HEK293 (cell line): Measurements from ENCODE around the gene FAM13B.

Experiments
- CTCF ChIA-PET: fragments of 350-600 bp; formaldehyde crosslinking; extraction: SDS; loops from one replicate; lab custom pipeline; 2021; ENCODE audit warnings: antibody characterized with exemption; lab: Yijun Ruan, JAX
- POLR2A ChIA-PET: fragments of 300-600 bp; formaldehyde crosslinking; extraction: SDS; loops from one replicate; lab custom pipeline; 2020; ENCODE audit warnings: antibody characterized with exemption, inconsistent platforms; lab: Yijun Ruan, JAX
- H3K27ac ChIP-seq: fragments of 200-500 bp; sonication (Bioruptor generic); 2 replicates; pipeline ENCODE4 v1.5.1; 2014; ENCODE audit warnings: low read depth, low read length, control low read depth, inconsistent platforms; ENCODE audit errors: extremely low read depth
- H3K36me3 ChIP-seq, 2 experiments: fragments of 200-500 bp in 1 of 2; sonication (Bioruptor generic) in 1 of 2; 1 replicate in 1 of 2; 2 replicates in 1 of 2; pipeline ENCODE4 v1.5.1; 2014 to 2017; ENCODE audit warnings: inconsistent platforms in 2 of 2, low read length in 2 of 2; ENCODE audit not compliant: control insufficient read depth in 2 of 2, insufficient read depth in 1 of 2
- H3K4me1 ChIP-seq: fragments of 200-500 bp; sonication (Bioruptor generic); 2 replicates; pipeline ENCODE4 v1.5.1; 2014; ENCODE audit warnings: mild to moderate bottlenecking, low read length, inconsistent platforms; ENCODE audit not compliant: control insufficient read depth, insufficient read depth
- H3K4me3 ChIP-seq: 2 replicates; pipeline ENCODE4 v1.5.1; 2011; ENCODE audit warnings: low read depth, mild to moderate bottlenecking, control low read depth, low read length, moderate library complexity
- H3K9me3 ChIP-seq: fragments of 200-500 bp; sonication (Bioruptor generic); 2 replicates; pipeline ENCODE4 v1.5.1; 2014; ENCODE audit warnings: low read depth, low read length, inconsistent platforms; ENCODE audit not compliant: control insufficient read depth, insufficient read depth
- ATF2 ChIP-seq: fragments of 450-650 bp; formaldehyde crosslinking; IDR thresholded peaks from 2 replicates; pipeline ENCODE4 v1.5.1; 2016; ENCODE audit warnings: missing biosample characterization, missing genetic modification characterization, low read depth
- BCL11A ChIP-seq: fragments of 450-650 bp; formaldehyde crosslinking; IDR thresholded peaks from 2 replicates; pipeline ENCODE4 v1.5.1; 2016; ENCODE audit warnings: low read depth, missing biosample characterization, missing genetic modification characterization
- GLI4 ChIP-seq: fragments of 450-650 bp; formaldehyde crosslinking; IDR thresholded peaks from 2 replicates; pipeline ENCODE4 v1.5.1; 2016; ENCODE audit warnings: missing biosample characterization, missing genetic modification characterization
- GLIS1 ChIP-seq: fragments of 450-650 bp; formaldehyde crosslinking; IDR thresholded peaks from 2 replicates; pipeline ENCODE4 v1.5.1; 2016; ENCODE audit warnings: missing biosample characterization, missing genetic modification characterization
- TRIM28 ChIP-seq: IDR thresholded peaks from 2 replicates; pipeline ENCODE4 v1.6.1; 2011; ENCODE audit warnings: low read length, control low read depth, borderline replicate concordance
- TSHZ1 ChIP-seq: fragments of 450-650 bp; formaldehyde crosslinking; IDR thresholded peaks from 2 replicates; pipeline ENCODE4 v1.5.1; 2016; ENCODE audit warnings: missing biosample characterization, missing genetic modification characterization, borderline replicate concordance
- YY1 ChIP-seq: fragments of 450-650 bp; formaldehyde crosslinking; IDR thresholded peaks from 2 replicates; pipeline ENCODE4 v1.5.1; 2018; ENCODE audit warnings: missing biosample characterization, missing genetic modification characterization
- ZBTB21 ChIP-seq: fragments of 450-650 bp; formaldehyde crosslinking; IDR thresholded peaks from 2 replicates; pipeline ENCODE4 v1.5.1; 2017; ENCODE audit warnings: missing biosample characterization, missing genetic modification characterization
- ZNF350 ChIP-seq: fragments of 450-650 bp; formaldehyde crosslinking; IDR thresholded peaks from 2 replicates; pipeline ENCODE4 v1.5.0; 2017; ENCODE audit warnings: missing biosample characterization, mild to moderate bottlenecking, missing genetic modification characterization
- ZNF37A ChIP-seq: fragments of 450-650 bp; IDR thresholded peaks from 2 replicates; pipeline ENCODE4 v1.5.1; 2018; ENCODE audit warnings: missing biosample characterization, missing genetic modification characterization
- ZNF391 ChIP-seq: fragments of 450-650 bp; formaldehyde crosslinking; IDR thresholded peaks from 2 replicates; pipeline ENCODE4 v1.5.1; 2016; ENCODE audit warnings: low read depth, missing biosample characterization, missing genetic modification characterization, borderline replicate concordance
- ZNF449 ChIP-seq: fragments of 450-650 bp; formaldehyde crosslinking; IDR thresholded peaks from 2 replicates; pipeline ENCODE4 v1.5.1; 2017; ENCODE audit warnings: missing biosample characterization, mild to moderate bottlenecking, missing genetic modification characterization, moderate library complexity
- ZNF48 ChIP-seq: fragments of 450-650 bp; formaldehyde crosslinking; IDR thresholded peaks from 2 replicates; pipeline ENCODE4 v1.5.1; 2016; ENCODE audit warnings: missing biosample characterization, missing genetic modification characterization
- ZNF514 ChIP-seq: fragments of 450-650 bp; formaldehyde crosslinking; IDR thresholded peaks from 2 replicates; pipeline ENCODE4 v1.5.1; 2016; ENCODE audit warnings: missing biosample characterization, missing genetic modification characterization
- ZNF548 ChIP-seq: fragments of 450-650 bp; formaldehyde crosslinking; IDR thresholded peaks from 2 replicates; pipeline ENCODE4 v1.5.1; 2016; ENCODE audit warnings: missing biosample characterization, missing genetic modification characterization
- ZNF558 ChIP-seq: fragments of 450-650 bp; formaldehyde crosslinking; IDR thresholded peaks from 2 replicates; pipeline ENCODE4 v1.5.1; 2016; ENCODE audit warnings: missing biosample characterization, missing genetic modification characterization
- ZNF585B ChIP-seq: fragments of 450-650 bp; formaldehyde crosslinking; IDR thresholded peaks from 2 replicates; pipeline ENCODE4 v1.5.1; 2016; ENCODE audit warnings: missing biosample characterization, missing genetic modification characterization
- ZNF621 ChIP-seq: fragments of 450-650 bp; formaldehyde crosslinking; IDR thresholded peaks from 2 replicates; pipeline ENCODE4 v1.5.1; 2017; ENCODE audit warnings: missing biosample characterization, missing genetic modification characterization
- ZNF664 ChIP-seq: fragments of 450-650 bp; formaldehyde crosslinking; IDR thresholded peaks from 2 replicates; pipeline ENCODE4 v1.5.1; 2016; ENCODE audit warnings: missing biosample characterization, missing genetic modification characterization

The FAM13B gene

GRCh38 chr5:137957948-137958347 lies 74.9 kb downstream of the FAM13B start:
- H3K4me3 ChIP-seq: no peak overlapping the region
- no peaks in the 10 kb centered on the region for H3K9me3 ChIP-seq
- POLR2A ChIA-PET: no interaction called here
- H3K4me1 ChIP-seq: no peaks in the 10 kb centered on the region
- CTCF ChIA-PET: no interaction called here
- no peak overlapping the region for H3K27ac ChIP-seq
- TF ChIP-seq TRIM28 (no peak), ZNF585B (tag by site-specific recombination) (no peak), ATF2 (tag by site-specific recombination) (no peak), ZNF37A (tag by site-specific recombination) (no peak), BCL11A (tag by site-specific recombination) (no peak), ZNF548 (tag by site-specific recombination) (no peak), GLIS1 (tag by site-specific recombination) (no peak), ZNF48 (no peak), GLI4 (tag by site-specific recombination) (no peak), YY1 (no peak), ZNF558 (tag by site-specific recombination) (no peak), ZNF664 (no peak), ZNF621 (tag by site-specific recombination) (no peak), TSHZ1 (tag by site-specific recombination) (no peak), ZNF449 (tag by site-specific recombination) (no peak), ZNF350 (tag by site-specific recombination) (no peak), ZNF391 (tag by site-specific recombination) (no peak), ZBTB21 (tag by site-specific recombination) (no peak)
- H3K36me3 ChIP-seq: peaks cover 8 to 48% of the 10 kb centered on the region in 2 experiments; a peak in 2 of 3 replicates

GRCh38 chr5:137954131-137954879 lies 78.6 kb downstream of the FAM13B start:
- Histone ChIP-seq H3K27ac (no peak overlapping the region), H3K4me3 (no peak overlapping the region), H3K9me3 (no peaks in the 10 kb centered on the region), H3K4me1 (no peaks in the 10 kb centered on the region), H3K36me3 (peaks cover 34 to 49% of the 10 kb centered on the region in 2 experiments)
- ChIA-PET POLR2A (interaction anchor here (0.6 to 0.8 kb wide), 2 partner anchors 18 to 315 kb away, joined by 3 to 4 read pairs; no protein-coding TSS in a partner anchor), CTCF (interaction anchor here (0.6 to 2.4 kb wide), 4 partner anchors 9 to 688 kb away, joined by 3 to 9 read pairs (median 4); no protein-coding TSS in a partner anchor)
- TF ChIP-seq ZNF514 (tag by site-specific recombination): no peak
